GM12892 (cell line): Measurements from ENCODE around the gene SERPINI1.

Experiments
- POLR2A ChIP-seq: IDR thresholded peaks from 2 replicates; pipeline ENCODE4 v1.6.1; 2011; ENCODE audit warnings: low read depth, low read length, control low read depth
- POLR2AphosphoS5 ChIP-seq: IDR thresholded peaks from 2 replicates; pipeline ENCODE4 v1.6.1; 2011; ENCODE audit warnings: low read depth, low read length, control low read depth

DNA sequence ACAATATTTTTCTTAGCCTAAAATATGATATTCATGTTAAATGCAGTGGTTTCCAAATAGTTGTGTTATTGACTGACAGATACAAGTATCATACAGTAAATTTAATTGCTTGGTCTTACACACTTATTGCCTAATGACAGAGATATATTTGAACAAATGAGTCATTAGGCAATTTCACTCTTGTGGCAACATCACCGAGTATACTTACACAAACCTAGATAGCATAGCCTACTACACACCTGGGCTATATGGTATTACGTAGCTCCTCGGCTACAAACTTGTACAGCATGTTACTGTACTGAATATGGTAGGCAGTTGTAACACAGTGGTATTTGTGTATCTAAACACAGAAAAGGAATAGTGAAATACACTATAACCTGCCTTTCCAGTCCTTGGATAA lies 50.3 kb downstream of the SERPINI1 start:
- no peak for TF ChIP-seq POLR2A
- TF ChIP-seq POLR2AphosphoS5: no peak
